GM21367 (cell line): ENCODE data around the gene PNMA1.

Source experiments
- ATAC-seq: cut with Tn5 transposase; IDR thresholded peaks from one replicate; pipeline ENCODE4 v1.9.1; 2021; ENCODE audit not compliant: unreplicated experiment

PNMA1 gene

GRCh38 chr14:73678698-73679097, 35.5 kb downstream of the PNMA1 start:
- ATAC-seq = no peak

- ATAC-seq = no peak
Measured at GRCh38 chr14:73674986-73675385, 39.2 kb downstream of the PNMA1 start.

GRCh38 chr14:73667854-73668253, 46.3 kb downstream of the PNMA1 start:
- no peak for ATAC-seq

- no peak for ATAC-seq
Measured at GRCh38 chr14:73666583-73666982, 47.6 kb downstream of the PNMA1 start.

GRCh38 chr14:73665130-73665529, 49.1 kb downstream of the PNMA1 start:
- no peak for ATAC-seq

- no peak for ATAC-seq
Measured at GRCh38 chr14:73663548-73664212, 50.5 kb downstream of the PNMA1 start.

- ATAC-seq = no peak
Measured at GRCh38 chr14:73662487-73662943, 51.7 kb downstream of the PNMA1 start.

- ATAC-seq = no peak
Measured at GRCh38 chr14:73661872-73662271, 52.3 kb downstream of the PNMA1 start.
